Neutrophil (primary cell): Measurements from ENCODE around the gene TMEM191C.

ENCODE experiments used
- H3K27ac ChIP-seq: fragments of 200-600 bp; sonication (generic); 2 replicates; pipeline ENCODE4 v1.5.1; 2016; ENCODE audit warnings: mild to moderate bottlenecking, moderate library complexity
- H3K27me3 ChIP-seq: fragments of 200-600 bp; sonication (generic); 2 replicates; pipeline ENCODE4 v1.6.0; 2016; ENCODE audit warnings: mild to moderate bottlenecking
- H3K36me3 ChIP-seq: fragments of 200-600 bp; sonication (generic); 2 replicates; pipeline ENCODE4 v1.5.1; 2017
- H3K4me1 ChIP-seq, 2 experiments: fragments of 200-600 bp in 1 of 2; sonication (generic) in 1 of 2; 1 replicate in 1 of 2; 2 replicates in 1 of 2; pipeline versions ENCODE4 v1.5.1 to v1.6.1; 2013 to 2016; ENCODE audit warnings: low read depth in 1 of 2, low read length in 1 of 2, mild to moderate bottlenecking in 1 of 2, moderate library complexity in 1 of 2; ENCODE audit not compliant: control insufficient read depth in 1 of 2, insufficient read depth in 1 of 2
- H3K4me3 ChIP-seq, 2 experiments: fragments of 200-600 bp in 1 of 2; sonication (generic) in 1 of 2; 1 replicate in 1 of 2; 2 replicates in 1 of 2; pipeline ENCODE4 v1.5.1; 2013 to 2016; ENCODE audit warnings: low read depth in 1 of 2, low read length in 1 of 2, mild to moderate bottlenecking in 1 of 2, moderate library complexity in 1 of 2
- H3K9me3 ChIP-seq: fragments of 200-600 bp; sonication (generic); 2 replicates; pipeline ENCODE4 v1.5.1; 2016
- TF ChIP-seq, protein P1 (sequence below): fragments of 200-600 bp; sonication (generic); IDR thresholded peaks from 2 replicates; pipeline ENCODE4 v1.5.1; 2016; ENCODE audit warnings: antibody characterized with exemption

The TMEM191C gene

DNA sequence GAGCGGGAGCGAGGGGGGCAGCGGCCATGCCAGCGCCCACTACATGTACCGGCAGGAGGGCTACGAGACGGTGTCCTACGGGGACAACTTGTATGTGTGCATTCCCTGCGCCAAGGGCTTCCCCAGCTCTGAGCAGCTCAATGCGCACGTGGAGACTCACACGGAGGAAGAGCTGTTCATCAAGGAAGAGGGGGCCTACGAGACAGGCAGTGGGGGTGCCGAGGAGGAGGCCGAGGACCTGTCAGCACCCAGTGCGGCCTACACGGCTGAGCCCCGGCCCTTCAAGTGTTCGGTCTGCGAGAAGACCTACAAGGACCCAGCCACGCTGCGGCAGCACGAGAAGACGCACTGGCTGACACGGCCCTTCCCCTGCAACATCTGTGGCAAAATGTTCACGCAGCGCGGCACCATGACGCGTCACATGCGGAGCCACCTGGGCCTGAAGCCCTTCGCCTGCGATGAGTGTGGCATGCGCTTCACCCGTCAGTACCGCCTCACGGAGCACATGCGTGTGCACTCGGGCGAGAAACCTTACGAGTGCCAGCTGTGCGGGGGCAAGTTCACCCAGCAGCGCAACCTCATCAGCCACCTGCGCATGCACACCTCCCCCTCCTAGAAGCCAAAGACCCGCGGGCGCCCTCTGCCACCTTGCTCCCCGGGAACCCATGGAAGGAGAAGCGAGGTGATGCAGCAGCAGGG lies 20.9 kb upstream of the TMEM191C start:
- H3K27ac ChIP-seq, result no peak overlapping the region
- peaks cover 35% of the 10 kb centered on the region for H3K36me3 ChIP-seq
- TF ChIP-seq, protein P1, sequence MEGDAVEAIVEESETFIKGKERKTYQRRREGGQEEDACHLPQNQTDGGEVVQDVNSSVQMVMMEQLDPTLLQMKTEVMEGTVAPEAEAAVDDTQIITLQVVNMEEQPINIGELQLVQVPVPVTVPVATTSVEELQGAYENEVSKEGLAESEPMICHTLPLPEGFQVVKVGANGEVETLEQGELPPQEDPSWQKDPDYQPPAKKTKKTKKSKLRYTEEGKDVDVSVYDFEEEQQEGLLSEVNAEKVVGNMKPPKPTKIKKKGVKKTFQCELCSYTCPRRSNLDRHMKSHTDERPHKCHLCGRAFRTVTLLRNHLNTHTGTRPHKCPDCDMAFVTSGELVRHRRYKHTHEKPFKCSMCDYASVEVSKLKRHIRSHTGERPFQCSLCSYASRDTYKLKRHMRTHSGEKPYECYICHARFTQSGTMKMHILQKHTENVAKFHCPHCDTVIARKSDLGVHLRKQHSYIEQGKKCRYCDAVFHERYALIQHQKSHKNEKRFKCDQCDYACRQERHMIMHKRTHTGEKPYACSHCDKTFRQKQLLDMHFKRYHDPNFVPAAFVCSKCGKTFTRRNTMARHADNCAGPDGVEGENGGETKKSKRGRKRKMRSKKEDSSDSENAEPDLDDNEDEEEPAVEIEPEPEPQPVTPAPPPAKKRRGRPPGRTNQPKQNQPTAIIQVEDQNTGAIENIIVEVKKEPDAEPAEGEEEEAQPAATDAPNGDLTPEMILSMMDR, result no peak
- H3K27me3 ChIP-seq, result no peaks in the 10 kb centered on the region
- H3K9me3 ChIP-seq, result no peaks in the 10 kb centered on the region
- H3K4me1 ChIP-seq, result no peaks in the 10 kb centered on the region
- H3K4me3 ChIP-seq, result no peak overlapping the region

DNA sequence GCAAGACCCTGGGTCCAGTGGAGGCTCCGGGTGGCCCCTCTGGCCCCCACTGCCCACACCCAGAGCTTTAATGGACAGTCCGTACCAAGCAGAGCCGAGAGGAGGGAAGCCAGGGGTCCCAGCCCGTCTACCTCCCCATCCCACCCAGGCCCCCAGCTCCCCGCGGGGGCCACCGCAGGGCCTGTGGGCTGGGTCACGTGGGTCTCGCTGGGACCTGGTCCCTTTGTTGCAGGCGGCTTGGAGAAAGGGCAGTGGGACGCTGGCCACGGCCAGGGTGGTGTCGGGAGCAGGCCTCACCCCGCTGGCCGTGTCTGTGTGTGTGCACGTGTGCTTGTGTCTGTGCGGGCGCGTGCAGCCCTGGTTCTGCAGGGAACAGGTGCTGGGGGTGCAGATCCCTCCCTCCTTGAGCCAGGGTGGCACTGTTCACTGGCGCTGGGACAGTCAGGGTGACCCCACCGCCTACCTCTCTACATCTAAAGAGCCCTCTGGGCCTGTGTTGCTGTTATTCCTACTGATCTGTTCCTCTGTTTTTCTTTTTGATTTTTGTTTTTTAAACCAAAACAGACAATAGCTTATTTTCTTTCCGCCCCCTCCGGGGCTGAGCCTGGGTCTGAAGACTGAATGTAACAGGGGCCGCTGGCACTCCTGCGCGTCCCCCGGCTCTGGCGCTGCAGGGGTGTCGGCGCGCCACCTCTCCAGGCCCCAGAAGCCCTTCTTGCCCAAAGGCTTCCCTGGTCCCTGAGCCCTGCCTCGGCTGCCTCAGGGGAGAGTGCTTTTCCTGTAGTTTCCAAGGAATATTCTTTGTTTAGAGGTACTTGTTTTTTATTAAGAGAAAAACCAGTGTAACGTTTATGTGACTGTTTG lies 20.1 kb upstream of the TMEM191C start:
- Histone ChIP-seq H3K27me3 (no peaks in the 10 kb centered on the region), H3K4me3 (no peak overlapping the region), H3K9me3 (no peaks in the 10 kb centered on the region), H3K36me3 (peaks cover 35% of the 10 kb centered on the region), H3K4me1 (no peaks in the 10 kb centered on the region), H3K27ac (no peak overlapping the region)
- TF ChIP-seq, protein P1, result no peak

GRCh38 chr22:21447694-21448402 lies 19.3 kb upstream of the TMEM191C start:
- H3K27me3 ChIP-seq, result no peaks in the 10 kb centered on the region
- H3K9me3 ChIP-seq, result no peaks in the 10 kb centered on the region
- TF ChIP-seq, protein P1, result no peak
- H3K27ac ChIP-seq, result no peak overlapping the region
- H3K4me3 ChIP-seq, result no peak overlapping the region
- no peaks in the 10 kb centered on the region for H3K4me1 ChIP-seq
- H3K36me3 ChIP-seq, result peaks cover 35% of the 10 kb centered on the region

DNA sequence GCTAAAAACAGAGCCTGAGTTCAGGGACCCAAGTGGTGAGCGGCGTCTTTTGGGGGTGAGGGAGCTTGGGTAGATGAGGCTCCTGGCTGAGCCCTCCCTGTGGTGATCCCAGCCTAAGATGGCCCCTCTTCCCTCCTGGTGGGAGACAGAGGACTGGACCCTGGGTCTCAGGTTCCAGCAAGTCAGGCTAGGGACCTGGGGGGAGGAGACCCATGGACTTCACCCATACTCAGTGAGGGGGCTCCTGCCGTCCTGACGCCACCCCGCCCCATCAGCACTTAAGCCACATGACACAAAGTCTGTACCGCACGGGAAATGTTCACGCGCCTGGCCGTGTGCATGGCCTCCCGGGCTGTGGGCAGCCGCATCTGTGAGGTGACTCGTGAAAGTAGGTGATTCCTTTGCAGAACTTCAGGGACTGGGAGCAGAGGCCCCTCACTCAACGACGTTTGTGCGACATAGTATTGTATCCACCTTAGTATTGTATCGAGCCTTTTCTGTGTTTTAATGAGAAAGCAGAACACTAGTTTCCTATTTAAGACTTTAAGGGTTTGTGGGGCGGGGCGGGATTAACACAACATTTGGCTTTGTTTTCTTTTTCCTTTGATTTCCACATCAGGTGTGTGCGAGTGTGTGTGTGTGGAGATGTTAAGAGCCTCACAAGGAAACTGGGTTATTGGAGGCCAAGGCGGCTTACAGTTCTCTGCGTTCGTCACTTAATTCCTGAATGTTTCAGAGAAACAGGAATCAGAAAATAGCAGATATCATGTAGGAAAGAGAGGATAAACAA lies 18.4 kb upstream of the TMEM191C start:
- no peaks in the 10 kb centered on the region for H3K4me1 ChIP-seq
- H3K9me3 ChIP-seq, result no peaks in the 10 kb centered on the region
- H3K27ac ChIP-seq, result no peak overlapping the region
- H3K27me3 ChIP-seq, result no peaks in the 10 kb centered on the region
- H3K36me3 ChIP-seq, result peaks cover 30% of the 10 kb centered on the region
- no peak overlapping the region for H3K4me3 ChIP-seq
- TF ChIP-seq, protein P1, result no peak
